Naive thymus-derived CD4-positive, alpha-beta T cell (primary cell): ENCODE results near the gene MYOM1. TPM values are rescaled to one million over a fixed set of nuclear protein-coding genes. Genes with fewer than 3 reads are reported as not detected.

Experiments used
- ATAC-seq: fragments of 150-1000 bp; cut with Tn5 transposase; 2 replicates; pipeline ENCODE4 v1.10.0; 2021; ENCODE audit warnings: mild to moderate bottlenecking, moderate library complexity
- CTCF ChIA-PET: fragments of 350-600 bp; sonication (Branson Sonifier 250); formaldehyde crosslinking; loops from one replicate; lab custom pipeline; 2021; ENCODE audit warnings: antibody characterized with exemption; lab: Charles Lee
- POLR2A ChIA-PET: fragments of 350-600 bp; sonication (Branson Sonifier 250); formaldehyde crosslinking; loops from one replicate; lab custom pipeline; 2021; ENCODE audit warnings: antibody characterized with exemption, inconsistent platforms; lab: Charles Lee
- DNase-seq, 9 donors: peaks; one replicate each; pipeline versions ENCODE4 v3.0.0 to v3.0.0-alpha.2; 2020 to 2022; ENCODE audit warnings: mixed read lengths in 1 of 9
- H3K27ac ChIP-seq: one replicate; pipeline ENCODE4 v1.7.0; 2013; ENCODE audit warnings: mild to moderate bottlenecking, low read depth, low read length, moderate library complexity
- H3K27me3 ChIP-seq, 2 donors: one replicate each; pipeline ENCODE4 v1.7.0; 2013; ENCODE audit warnings: low read length in 2 of 2, mild to moderate bottlenecking in 2 of 2, moderate library complexity in 2 of 2; ENCODE audit not compliant: control insufficient read depth in 2 of 2, insufficient read depth in 2 of 2
- H3K36me3 ChIP-seq, 3 experiments: 1 replicate in 2 of 3; 2 replicates in 1 of 3; pipeline ENCODE4 v1.7.0; 2013; ENCODE audit warnings: low read length in 3 of 3, mild to moderate bottlenecking in 3 of 3, moderate library complexity in 1 of 3; ENCODE audit not compliant: insufficient read depth in 3 of 3, control insufficient read depth in 2 of 3
- H3K4me1 ChIP-seq, 2 donors: one replicate each; pipeline ENCODE4 v1.7.0; 2013; ENCODE audit warnings: low read length in 2 of 2, mild to moderate bottlenecking in 2 of 2, moderate library complexity in 1 of 2; ENCODE audit not compliant: control insufficient read depth in 2 of 2, insufficient read depth in 2 of 2
- H3K4me3 ChIP-seq: 2 replicates; pipeline ENCODE4 v1.7.0; 2013; ENCODE audit warnings: mild to moderate bottlenecking, low read length
- H3K9me3 ChIP-seq, 3 experiments: 1 replicate in 2 of 3; 2 replicates in 1 of 3; pipeline ENCODE4 v1.7.0; 2013; ENCODE audit warnings: low read length in 3 of 3; ENCODE audit not compliant: control insufficient read depth in 2 of 3
- H3K27ac Mint-ChIP-seq, 9 donors: one replicate each; pipeline ENCODE4 v1.8.0; 2020 to 2022; ENCODE audit warnings: mixed read lengths in 9 of 9, mild to moderate bottlenecking in 8 of 9, moderate library complexity in 5 of 9, inconsistent platforms in 2 of 9
- H3K27me3 Mint-ChIP-seq, 5 donors: one replicate each; pipeline ENCODE4 v1.8.0; 2021 to 2022; ENCODE audit warnings: mixed read lengths in 5 of 5, mild to moderate bottlenecking in 1 of 5
- H3K36me3 Mint-ChIP-seq, 5 donors: one replicate each; pipeline ENCODE4 v1.8.0; 2020 to 2022; ENCODE audit warnings: mixed read lengths in 5 of 5, mild to moderate bottlenecking in 3 of 5, inconsistent platforms in 1 of 5
- H3K4me1 Mint-ChIP-seq, 7 donors: one replicate each; pipeline ENCODE4 v1.8.0; 2020 to 2022; ENCODE audit warnings: mixed read lengths in 7 of 7, mild to moderate bottlenecking in 3 of 7, inconsistent platforms in 1 of 7
- H3K4me3 Mint-ChIP-seq, 10 donors: one replicate each; pipeline ENCODE4 v1.8.0; 2020 to 2022; ENCODE audit warnings: mild to moderate bottlenecking in 10 of 10, mixed read lengths in 10 of 10, moderate library complexity in 6 of 10, inconsistent platforms in 2 of 10
- H3K9me3 Mint-ChIP-seq, 11 donors: one replicate each; pipeline ENCODE4 v1.8.0; 2020 to 2022; ENCODE audit warnings: mixed read lengths in 11 of 11, mild to moderate bottlenecking in 4 of 11, inconsistent platforms in 1 of 11, moderate library complexity in 1 of 11
- intact Hi-C, 2 donors: fragments of 100-400 bp; cut with micrococcal nuclease; formaldehyde crosslinking; loops; one replicate each; pipeline ENCODE4 v1.15.1; 2023
- polyA plus RNA-seq, 2 donors: library from polyadenylated mRNA; unstranded; fragments of 300-500 nt; fragmentation: Illumina TruSeq; gene quantifications; one replicate each; pipeline ENCODE4 v1.2.3, GENCODE V29; 2021
- total RNA-seq, 6 experiments: library from RNA in 5 of 6; stranded (reverse) in 5 of 6; gene quantifications; 1 replicate in 5 of 6; 2 replicates in 1 of 6; pipeline ENCODE4 v1.2.3 and lab custom pipeline; 2021 to 2026

The MYOM1 gene
- total and polyA plus RNA-seq, 7 experiments from 2014 or later, result 0.83 to 6.7 (median 1.9) TPM

GRCh38 chr18:3189884-3190283 is 29.9 kb downstream of the MYOM1 start:
- ATAC-seq (no peak), DNase-seq (no peak)
- intact Hi-C loops, result no loop called here
- ChIA-PET CTCF (no interaction called here), POLR2A (no interaction called here)
- Mint-ChIP-seq H3K9me3 (no peaks in the 10 kb centered on the region), H3K4me3 (no peak overlapping the region), H3K27ac (no peak overlapping the region), H3K4me1 (peaks cover 0 to 7% (median 0%) of the 10 kb centered on the region in 7 donors), H3K27me3 (peaks cover 0 to 7% (median 0%) of the 10 kb centered on the region in 5 donors), H3K36me3 (peaks cover 0 to 51% (median 21%) of the 10 kb centered on the region in 5 donors)
- Histone ChIP-seq H3K27ac (no peak overlapping the region), H3K36me3 (no peaks in the 10 kb centered on the region), H3K4me3 (no peak overlapping the region), H3K9me3 (no peaks in the 10 kb centered on the region), H3K27me3 (no peaks in the 10 kb centered on the region), H3K4me1 (no peaks in the 10 kb centered on the region)

- Mint-ChIP-seq H3K36me3 (peaks cover 0 to 64% (median 14%) of the 10 kb centered on the region in 5 donors), H3K27ac (no peak overlapping the region), H3K9me3 (no peaks in the 10 kb centered on the region), H3K4me3 (no peak overlapping the region), H3K27me3 (no peaks in the 10 kb centered on the region), H3K4me1 (peaks cover 0 to 7% (median 0%) of the 10 kb centered on the region in 7 donors)
- ATAC-seq (no peak), DNase-seq (no peak)
- intact Hi-C loops, result no loop called here
- Histone ChIP-seq H3K9me3 (no peaks in the 10 kb centered on the region), H3K36me3 (peaks cover 0 to 3% (median 0%) of the 10 kb centered on the region in 3 experiments), H3K27ac (no peak overlapping the region), H3K4me1 (no peaks in the 10 kb centered on the region), H3K27me3 (no peaks in the 10 kb centered on the region), H3K4me3 (no peak overlapping the region)
- POLR2A ChIA-PET, result interaction anchor here (0.7 kb wide), 1 partner anchor 27 kb away, joined by 3 read pairs; no protein-coding TSS in a partner anchor
- CTCF ChIA-PET, result no interaction called here
Measured at GRCh38 chr18:3186678-3187658, 32.8 kb downstream of the MYOM1 start.

GRCh38 chr18:3184275-3184963 is 35.3 kb downstream of the MYOM1 start:
- POLR2A ChIA-PET, result interaction anchor here (0.7 kb wide), 1 partner anchor 112 kb away, joined by 3 read pairs; no protein-coding TSS in a partner anchor
- DNase-seq, result no peak
- Histone ChIP-seq H3K36me3 (peaks cover 0 to 3% (median 0%) of the 10 kb centered on the region in 3 experiments), H3K4me3 (no peak overlapping the region), H3K9me3 (no peaks in the 10 kb centered on the region), H3K27ac (no peak overlapping the region), H3K27me3 (no peaks in the 10 kb centered on the region), H3K4me1 (no peaks in the 10 kb centered on the region)
- no peak overlapping the region for H3K27ac Mint-ChIP-seq
- no peaks in the 10 kb centered on the region for H3K27me3 Mint-ChIP-seq
- intact Hi-C loops, result no loop called here
- CTCF ChIA-PET, result no interaction called here
- H3K36me3 Mint-ChIP-seq, result peaks cover 0 to 45% (median 12%) of the 10 kb centered on the region in 5 donors
- no peak for ATAC-seq
- H3K9me3 Mint-ChIP-seq, result no peaks in the 10 kb centered on the region
- H3K4me3 Mint-ChIP-seq, result no peak overlapping the region
- peaks cover 0 to 7% (median 0%) of the 10 kb centered on the region in 7 donors for H3K4me1 Mint-ChIP-seq

- ChIA-PET POLR2A (interaction anchor here (0.6 kb wide), 1 partner anchor 27 kb away, joined by 3 read pairs; no protein-coding TSS in a partner anchor), CTCF (no interaction called here)
- H3K27me3 ChIP-seq, result no peaks in the 10 kb centered on the region
- peaks cover 0 to 3% (median 0%) of the 10 kb centered on the region in 3 experiments for H3K36me3 ChIP-seq
- intact Hi-C loops, result no loop called here
- peaks cover 0 to 7% (median 0%) of the 10 kb centered on the region in 7 donors for H3K4me1 Mint-ChIP-seq
- H3K27me3 Mint-ChIP-seq, result no peaks in the 10 kb centered on the region
- H3K4me3 Mint-ChIP-seq, result no peak overlapping the region
- no peak overlapping the region for H3K4me3 ChIP-seq
- no peak overlapping the region for H3K27ac Mint-ChIP-seq
- H3K36me3 Mint-ChIP-seq, result peaks cover 0 to 34% (median 5%) of the 10 kb centered on the region in 5 donors
- H3K9me3 ChIP-seq, result no peaks in the 10 kb centered on the region
- ATAC-seq, result no peak
- no peaks in the 10 kb centered on the region for H3K9me3 Mint-ChIP-seq
- H3K4me1 ChIP-seq, result no peaks in the 10 kb centered on the region
- H3K27ac ChIP-seq, result no peak overlapping the region
- no peak for DNase-seq
Measured at GRCh38 chr18:3183103-3183717, 36.6 kb downstream of the MYOM1 start.

GRCh38 chr18:3180325-3180724 is 39.4 kb downstream of the MYOM1 start:
- CTCF ChIA-PET, result no interaction called here
- Histone ChIP-seq H3K9me3 (no peaks in the 10 kb centered on the region), H3K27me3 (no peaks in the 10 kb centered on the region), H3K36me3 (peaks cover 0 to 3% (median 0%) of the 10 kb centered on the region in 3 experiments), H3K4me1 (no peaks in the 10 kb centered on the region), H3K27ac (no peak overlapping the region), H3K4me3 (no peak overlapping the region)
- intact Hi-C loops, result no loop called here
- H3K9me3 Mint-ChIP-seq, result no peaks in the 10 kb centered on the region
- no peak for ATAC-seq
- POLR2A ChIA-PET, result interaction anchor here (0.6 to 1.5 kb wide), 2 partner anchors 22 to 583 kb away, joined by 3 to 5 read pairs; no protein-coding TSS in a partner anchor
- H3K4me1 Mint-ChIP-seq, result no peaks in the 10 kb centered on the region
- peaks cover 0 to 20% (median 0%) of the 10 kb centered on the region in 5 donors for H3K36me3 Mint-ChIP-seq
- H3K27ac Mint-ChIP-seq, result no peak overlapping the region
- no peak for DNase-seq
- H3K4me3 Mint-ChIP-seq, result no peak overlapping the region
- H3K27me3 Mint-ChIP-seq, result no peaks in the 10 kb centered on the region

- no peak for DNase-seq
- no peak for ATAC-seq
- intact Hi-C loops, result loop anchor here in 1 of 2 donors (5.0 kb wide), 1 partner anchor 33 kb away; no protein-coding TSS in a partner anchor
- Mint-ChIP-seq H3K36me3 (peaks cover 0 to 19% (median 0%) of the 10 kb centered on the region in 5 donors), H3K9me3 (no peaks in the 10 kb centered on the region), H3K4me3 (no peak overlapping the region), H3K27ac (peak overlapping the region in 1 of 9 donors; percentile 43), H3K27me3 (no peaks in the 10 kb centered on the region), H3K4me1 (no peaks in the 10 kb centered on the region)
- CTCF ChIA-PET, result no interaction called here
- Histone ChIP-seq H3K4me3 (no peak overlapping the region), H3K9me3 (no peaks in the 10 kb centered on the region), H3K27ac (no peak overlapping the region), H3K27me3 (no peaks in the 10 kb centered on the region), H3K4me1 (no peaks in the 10 kb centered on the region), H3K36me3 (peaks cover 0 to under 1% (median 0%) of the 10 kb centered on the region in 3 experiments)
- POLR2A ChIA-PET, result interaction anchor here (0.6 kb wide), 1 partner anchor 584 kb away, joined by 3 read pairs; no protein-coding TSS in a partner anchor
Measured at GRCh38 chr18:3179430-3180089, 40.2 kb downstream of the MYOM1 start.
